IPS-11a (cell line): ENCODE data around the gene CS.
A peak's percentile ranks its signal among the peaks of the same experiment; 100 is the strongest.
"Not testable (repeated sequence)": the region's sequence is repeated elsewhere in the genome, so short reads cannot be mapped to it uniquely, and the experiment has no call there.

Experiments
- H3K4me3 ChIP-seq: one replicate; pipeline ENCODE4 v1.5.1; 2013; ENCODE audit warnings: low read depth, low read length, control low read depth

Gene CS

DNA sequence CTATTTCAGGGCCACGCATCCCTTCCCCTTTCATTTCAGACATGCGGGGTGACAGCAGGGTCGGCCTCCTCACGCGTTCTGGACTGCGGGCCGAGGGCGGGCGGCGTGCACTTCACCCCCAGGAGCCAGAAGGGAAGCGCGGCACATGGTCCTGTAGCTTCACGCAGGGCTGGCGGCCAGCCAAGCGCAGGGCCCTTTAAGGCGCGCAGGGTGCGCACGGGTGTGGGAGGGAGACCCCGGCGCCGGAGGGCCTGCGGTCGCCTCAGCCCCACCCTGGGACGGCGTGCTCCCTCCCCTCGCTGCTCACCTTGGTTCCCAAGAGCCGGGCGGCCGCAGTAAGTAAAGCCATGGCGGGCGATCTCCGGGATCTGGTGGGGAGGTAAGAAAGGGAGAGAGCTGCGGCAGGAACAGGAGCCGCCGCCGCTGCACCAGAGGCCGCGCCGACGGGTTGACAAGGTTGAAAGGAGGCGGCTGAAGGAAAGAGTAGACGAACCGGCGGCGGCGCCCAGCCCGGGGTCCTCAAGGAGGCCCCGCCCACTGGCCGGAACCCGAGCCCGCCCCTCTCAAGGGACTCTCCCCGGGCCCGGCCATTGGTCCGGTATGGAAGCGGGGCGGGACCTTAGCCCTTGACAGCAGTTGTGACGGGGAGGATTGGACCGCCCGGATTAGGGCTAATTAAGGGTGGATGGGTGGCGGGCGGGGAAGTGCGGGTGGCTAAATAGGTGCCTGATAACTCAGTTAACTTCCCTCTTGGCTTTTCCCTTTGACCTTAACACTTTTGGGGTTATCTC lies at the start of gene CS:
Gene CS (minus strand): TSS at position 478 of the 791 bp plus-strand sequence. CDS start 129 bp downstream, at position 349.
- H3K4me3 ChIP-seq, result peak within 1 kb of the TSS; percentile 62

GRCh38 chr12:56348776-56349175 lies 48.6 kb upstream of the CS start:
- H3K4me3 ChIP-seq, result no peak overlapping the region

DNA sequence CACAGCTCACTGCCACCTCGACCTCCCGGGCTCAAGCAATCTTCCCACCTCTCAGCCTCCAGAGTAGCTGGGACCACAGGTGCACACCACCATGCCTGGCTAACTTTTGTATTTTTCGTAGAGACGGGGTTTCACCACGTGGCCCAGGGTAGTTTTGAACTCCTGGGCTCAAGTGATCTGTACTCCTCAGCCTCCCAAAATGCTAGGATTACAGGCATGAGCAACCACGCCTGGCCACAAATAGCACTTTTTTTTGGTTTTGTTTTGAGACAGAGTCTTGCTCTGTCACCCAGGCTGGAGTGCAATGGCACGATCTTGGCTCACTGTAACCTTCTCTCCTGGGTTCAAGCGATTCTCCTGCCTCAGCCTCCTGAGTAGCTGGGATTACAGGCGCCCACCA lies 47.1 kb upstream of the CS start:
- not testable (repeated sequence) for H3K4me3 ChIP-seq

GRCh38 chr12:56346675-56347074 lies 46.5 kb upstream of the CS start:
- H3K4me3 ChIP-seq, result no peak overlapping the region

GRCh38 chr12:56342290-56342689 lies 42.2 kb upstream of the CS start:
- not testable (repeated sequence) for H3K4me3 ChIP-seq

- H3K4me3 ChIP-seq, result no peak overlapping the region
These were observed 41.5 kb upstream of the CS start for GRCh38 chr12:56341616-56342015.

DNA sequence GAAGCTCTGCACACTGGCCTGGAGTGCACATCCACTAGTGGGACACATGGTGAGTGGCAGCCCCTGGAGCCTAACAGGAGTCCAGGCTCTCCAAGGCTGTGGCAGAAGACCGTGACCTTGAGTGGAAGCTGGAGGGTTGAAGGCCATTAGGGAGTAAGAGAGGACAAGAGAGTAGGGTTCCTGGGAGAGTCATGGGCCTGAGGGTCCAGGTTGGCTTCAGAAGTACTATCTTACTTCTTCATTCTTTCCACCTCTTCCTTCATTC lies 39.0 kb upstream of the CS start:
- H3K4me3 ChIP-seq, result no peak overlapping the region

- no peak within 1 kb of the TSS for H3K4me3 ChIP-seq
These were observed 38.4 kb upstream of the CS start, which contains the start of gene IL23A for GRCh38 chr12:56338308-56339157. Gene IL23A (plus strand): TSS chr12:56338884. CDS start chr12:56339045, 161 bp downstream.

DNA sequence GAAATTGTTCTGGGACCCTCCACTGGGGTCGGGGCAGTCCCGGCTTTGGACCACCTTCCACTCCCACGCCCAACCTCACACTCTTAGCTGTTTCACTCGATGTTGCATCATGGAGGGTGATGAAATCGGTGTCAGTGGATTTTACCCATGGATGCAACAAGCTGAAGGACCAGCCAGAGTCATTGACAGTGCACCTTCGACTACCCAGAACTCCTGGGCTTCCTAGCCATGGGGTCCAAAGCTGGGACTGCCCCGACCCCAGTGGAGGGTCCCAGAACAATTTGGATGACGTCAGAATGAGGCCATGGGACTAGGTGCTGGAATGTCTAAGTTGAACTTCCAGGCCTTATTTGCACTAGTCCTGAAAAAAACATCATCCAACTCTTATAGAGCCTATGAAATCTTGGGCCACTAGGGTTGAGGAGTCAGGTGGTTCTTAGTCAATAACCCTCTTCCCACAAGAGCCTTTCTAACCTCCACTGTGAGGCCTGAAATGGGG lies 37.7 kb upstream of the CS start:
- H3K4me3 ChIP-seq, result no peak overlapping the region

- H3K4me3 ChIP-seq, result no peak overlapping the region
These were observed 36.4 kb upstream of the CS start for GRCh38 chr12:56336361-56337167.

GRCh38 chr12:56335527-56335926 lies 35.4 kb upstream of the CS start:
- not testable (repeated sequence) for H3K4me3 ChIP-seq

DNA sequence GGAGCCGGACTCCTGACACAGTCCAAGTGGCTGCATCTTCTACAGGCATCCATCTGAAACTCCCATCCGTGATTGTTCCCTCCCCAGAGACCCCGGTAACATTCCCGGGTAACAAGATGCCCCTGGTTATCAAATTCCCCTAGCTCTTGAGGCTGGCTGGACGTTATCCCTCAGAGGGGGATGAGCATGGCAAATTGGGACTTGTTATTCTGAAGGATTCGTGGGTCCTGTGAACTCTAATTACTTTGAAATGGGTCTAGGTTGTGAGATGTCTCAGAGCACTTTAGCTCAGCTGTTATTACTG lies 34.3 kb upstream of the CS start:
- peak overlapping the region; percentile 79 for H3K4me3 ChIP-seq

GRCh38 chr12:56333679-56334489 lies 33.8 kb upstream of the CS start, which contains the start of gene PAN2:
Gene PAN2 (minus strand): TSS chr12:56334000. CDS start chr12:56333094, 906 bp downstream.
- peak within 1 kb of the TSS; percentile 79 for H3K4me3 ChIP-seq

DNA sequence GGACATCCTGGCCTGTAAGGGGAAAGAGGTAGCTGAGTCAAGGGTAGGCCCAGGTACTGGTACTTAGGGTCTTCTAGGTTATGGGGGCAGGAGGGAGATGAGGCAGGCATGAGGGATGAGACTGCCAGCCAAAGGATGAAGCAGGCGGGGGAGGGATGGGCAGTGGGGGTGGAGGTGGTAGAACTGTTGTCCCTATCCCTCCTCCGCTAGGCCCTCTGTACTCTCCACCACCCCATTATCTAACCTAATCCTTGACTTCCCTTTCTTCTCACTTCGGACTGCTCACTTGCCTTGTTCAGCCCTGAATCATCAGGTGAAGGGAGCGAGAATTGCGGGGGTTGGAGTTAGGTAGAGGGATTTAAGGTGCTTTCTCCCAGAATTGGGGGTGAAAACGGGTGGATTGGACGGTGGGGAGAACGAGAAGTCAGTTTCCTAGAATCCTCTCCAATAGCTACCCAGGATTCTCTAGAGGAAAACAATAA lies 33.1 kb upstream of the CS start:
- H3K4me3 ChIP-seq, result peak overlapping the region; percentile 79

- H3K4me3 ChIP-seq, result no peak overlapping the region
These were observed 32.5 kb upstream of the CS start for GRCh38 chr12:56332512-56333196.

- H3K4me3 ChIP-seq, result no peak overlapping the region
These were observed 30.9 kb upstream of the CS start for GRCh38 chr12:56330936-56331490.

GRCh38 chr12:56326533-56326932 lies 26.4 kb upstream of the CS start:
- no peak overlapping the region for H3K4me3 ChIP-seq

DNA sequence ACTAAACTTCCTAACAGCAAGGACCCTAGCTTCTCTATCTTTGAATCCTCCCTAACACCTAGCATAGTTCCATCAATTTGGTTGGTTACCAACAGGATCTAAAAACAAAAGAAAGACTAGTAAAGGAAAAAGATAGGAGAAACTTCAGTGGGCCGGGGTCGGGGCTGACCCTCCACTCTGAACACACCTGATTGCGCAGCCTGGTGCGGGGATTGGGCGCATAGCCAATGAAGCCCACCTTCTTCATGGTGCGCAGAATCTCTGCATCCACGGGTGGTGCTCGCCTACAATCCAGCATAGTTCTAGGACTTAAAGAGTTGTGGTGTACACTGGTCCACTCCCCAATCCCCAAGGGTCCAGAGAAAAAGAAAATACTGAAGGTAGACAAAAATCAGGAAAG lies 26.0 kb upstream of the CS start:
- H3K4me3 ChIP-seq, result no peak overlapping the region

DNA sequence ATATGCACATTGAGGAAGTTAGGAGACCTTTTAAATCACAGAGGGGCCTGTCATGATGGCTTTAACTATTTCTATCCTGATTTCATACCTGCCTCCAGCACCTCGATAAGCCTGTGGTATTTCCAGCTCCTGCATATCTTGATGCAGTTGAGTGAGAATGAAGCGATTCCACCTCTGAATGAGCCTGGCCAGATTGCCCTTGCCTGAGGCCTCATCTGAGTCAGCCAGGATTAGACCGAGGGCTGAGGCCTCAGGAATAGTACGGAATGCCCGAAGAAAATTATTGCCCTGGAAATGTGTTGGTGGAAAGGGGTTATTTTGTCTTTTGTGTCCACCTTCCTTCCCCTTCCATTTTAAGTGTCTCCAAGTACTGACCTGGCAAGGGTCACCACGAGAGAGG lies 24.1 kb upstream of the CS start:
- H3K4me3 ChIP-seq, result no peak overlapping the region
